NB4 (cell line): ENCODE data around the gene PDE4A.

ENCODE experiments used
- DNase-seq: peaks from one replicate; pipeline ENCODE4 v3.0.0; 2010; ENCODE audit warnings: low read depth
- H3K4me3 ChIP-seq: one replicate; pipeline ENCODE4 v1.5.1; 2011; ENCODE audit warnings: mild to moderate bottlenecking, low read depth, low read length, moderate library complexity
- MYC ChIP-seq: IDR thresholded peaks from 2 replicates; pipeline ENCODE4 v1.6.1; 2011; ENCODE audit warnings: low read depth, low read length
- POLR2A ChIP-seq: IDR thresholded peaks from 2 replicates; pipeline ENCODE4 v1.6.1; 2011; ENCODE audit warnings: mild to moderate bottlenecking; ENCODE audit not compliant: insufficient read length; ENCODE audit errors: extremely low read depth
- TF ChIP-seq, protein P1 (sequence below): IDR thresholded peaks from 2 replicates; pipeline ENCODE4 v1.6.1; 2011; ENCODE audit warnings: low read depth, low read length
- TF ChIP-seq, protein P2 (sequence below): IDR thresholded peaks from one replicate; pipeline ENCODE4 v1.5.1; 2012; ENCODE audit warnings: low read depth, low read length

PDE4A gene

GRCh38 chr19:10474962-10475451 lies 54.7 kb downstream of the PDE4A start:
- H3K4me3 ChIP-seq, result no peak overlapping the region
- TF ChIP-seq POLR2A (no peak), MYC (no peak)
- TF ChIP-seq, protein P1, sequence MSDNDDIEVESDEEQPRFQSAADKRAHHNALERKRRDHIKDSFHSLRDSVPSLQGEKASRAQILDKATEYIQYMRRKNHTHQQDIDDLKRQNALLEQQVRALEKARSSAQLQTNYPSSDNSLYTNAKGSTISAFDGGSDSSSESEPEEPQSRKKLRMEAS, result no peak
- TF ChIP-seq, protein P2, sequence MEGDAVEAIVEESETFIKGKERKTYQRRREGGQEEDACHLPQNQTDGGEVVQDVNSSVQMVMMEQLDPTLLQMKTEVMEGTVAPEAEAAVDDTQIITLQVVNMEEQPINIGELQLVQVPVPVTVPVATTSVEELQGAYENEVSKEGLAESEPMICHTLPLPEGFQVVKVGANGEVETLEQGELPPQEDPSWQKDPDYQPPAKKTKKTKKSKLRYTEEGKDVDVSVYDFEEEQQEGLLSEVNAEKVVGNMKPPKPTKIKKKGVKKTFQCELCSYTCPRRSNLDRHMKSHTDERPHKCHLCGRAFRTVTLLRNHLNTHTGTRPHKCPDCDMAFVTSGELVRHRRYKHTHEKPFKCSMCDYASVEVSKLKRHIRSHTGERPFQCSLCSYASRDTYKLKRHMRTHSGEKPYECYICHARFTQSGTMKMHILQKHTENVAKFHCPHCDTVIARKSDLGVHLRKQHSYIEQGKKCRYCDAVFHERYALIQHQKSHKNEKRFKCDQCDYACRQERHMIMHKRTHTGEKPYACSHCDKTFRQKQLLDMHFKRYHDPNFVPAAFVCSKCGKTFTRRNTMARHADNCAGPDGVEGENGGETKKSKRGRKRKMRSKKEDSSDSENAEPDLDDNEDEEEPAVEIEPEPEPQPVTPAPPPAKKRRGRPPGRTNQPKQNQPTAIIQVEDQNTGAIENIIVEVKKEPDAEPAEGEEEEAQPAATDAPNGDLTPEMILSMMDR, result no peak
- DNase-seq, result peak; percentile 51

GRCh38 chr19:10478476-10478875 lies 58.1 kb downstream of the PDE4A start:
- TF ChIP-seq MYC (no peak), POLR2A (no peak)
- TF ChIP-seq, protein P1, result no peak
- TF ChIP-seq, protein P2, result no peak
- no peak overlapping the region for H3K4me3 ChIP-seq
- DNase-seq, result no peak

- TF ChIP-seq, protein P1, result no peak
- TF ChIP-seq, protein P2, result peak; percentile 57
- peak; percentile 74 for DNase-seq
- no peak overlapping the region for H3K4me3 ChIP-seq
Measured at GRCh38 chr19:10478903-10479384, 58.6 kb downstream of the PDE4A start.

- H3K4me3 ChIP-seq, result no peak overlapping the region
- TF ChIP-seq, protein P1, result no peak
- no peak for TF ChIP-seq POLR2A
- TF ChIP-seq MYC, result no peak
- TF ChIP-seq, protein P2, result no peak
- no peak for DNase-seq
Measured at GRCh38 chr19:10486551-10486950, 66.2 kb downstream of the PDE4A start.

DNA sequence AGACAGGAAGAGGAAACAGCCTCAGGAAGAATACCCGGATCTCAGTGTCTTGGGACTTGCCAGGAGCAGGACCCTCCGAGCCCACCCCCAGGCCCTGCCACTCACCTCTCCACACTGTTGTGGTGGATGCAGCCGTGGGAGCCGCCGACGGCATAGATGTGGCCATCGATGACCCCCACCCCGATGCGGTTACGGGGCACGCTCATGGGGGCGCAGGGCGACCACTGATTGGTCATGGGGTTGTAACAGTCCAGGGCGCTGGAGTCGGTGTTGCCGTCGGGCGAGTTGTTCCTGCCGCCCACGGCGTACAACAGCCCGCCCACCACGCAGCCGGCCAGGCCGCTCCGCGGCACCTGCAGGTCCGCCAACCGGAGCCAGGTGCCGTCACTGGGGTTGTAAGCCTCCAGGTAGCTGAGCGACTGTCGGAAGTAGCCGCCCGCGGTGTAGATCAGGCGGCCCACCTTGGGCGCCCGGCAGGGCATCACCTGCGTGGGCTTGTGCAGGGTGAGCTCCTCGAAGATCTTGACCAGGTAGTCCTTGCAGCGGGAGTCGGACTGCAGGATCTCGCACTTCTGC lies 71.2 kb downstream of the PDE4A start:
- TF ChIP-seq, protein P2, result no peak
- TF ChIP-seq MYC (no peak), POLR2A (no peak)
- TF ChIP-seq, protein P1, result no peak
- no peak overlapping the region for H3K4me3 ChIP-seq
- DNase-seq, result no peak
